Bronchial epithelial cell (primary cell): Measurements from ENCODE around the gene MDGA2. TPM values are rescaled to one million over a fixed set of nuclear protein-coding genes. Genes with fewer than 3 reads are reported as not detected.

Experiments
- DNase-seq: peaks from one replicate; pipeline ENCODE4 v3.0.0-alpha.2; 2010; ENCODE audit warnings: low read depth
- FAIRE-seq: peaks from 2 replicates; lab custom pipeline; 2011; peaks lifted over from hg19 to GRCh38; lab: Jason Lieb, UNC
- H3K27me3 ChIP-seq: 2 replicates; pipeline ENCODE4 v1.5.1; 2011; ENCODE audit warnings: low read length; ENCODE audit not compliant: control insufficient read depth, insufficient read depth
- H3K36me3 ChIP-seq: 2 replicates; pipeline ENCODE4 v1.5.1; 2011; ENCODE audit warnings: low read length; ENCODE audit not compliant: control insufficient read depth, insufficient read depth
- H3K4me3 ChIP-seq: 2 replicates; pipeline ENCODE4 v1.5.1; 2011; ENCODE audit warnings: mild to moderate bottlenecking, low read depth, low read length, control low read depth
- CTCF ChIP-seq: IDR thresholded peaks from 2 replicates; pipeline ENCODE4 v1.5.1; 2011; ENCODE audit warnings: mild to moderate bottlenecking, moderate library complexity, low read length, control low read depth, inconsistent platforms; ENCODE audit not compliant: insufficient read depth, severe bottlenecking
- total RNA-seq: library from RNA; depleted of rRNA; stranded (reverse); fragments of >200 nt; gene quantifications from 2 replicates; pipeline ENCODE4 v1.2.1, GENCODE V29; 2014

MDGA2 gene
- total RNA-seq, 1 donor from 2014 or later, result not detected

DNA sequence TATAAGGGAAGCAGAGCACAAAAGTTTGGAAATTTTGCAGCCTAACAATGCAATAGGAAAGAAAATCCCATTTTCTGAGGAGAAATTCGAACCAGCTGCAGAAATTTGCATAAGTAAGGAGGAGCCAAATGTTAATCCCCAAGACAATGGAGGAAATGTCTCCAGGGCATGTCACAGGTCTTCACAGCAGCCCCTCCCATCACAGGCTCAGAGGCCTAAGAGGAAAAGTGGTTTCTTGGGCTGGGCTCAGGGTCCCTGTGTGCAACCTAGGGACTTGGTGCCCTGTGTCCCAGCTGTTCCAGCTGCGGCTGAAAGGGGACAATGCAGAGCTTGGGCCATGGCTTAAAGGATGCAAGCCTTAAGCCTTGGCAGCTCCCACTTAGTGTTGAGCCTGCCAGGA lies 190.0 kb downstream of the MDGA2 start:
- H3K4me3 ChIP-seq, result no peak overlapping the region
- H3K27me3 ChIP-seq, result no peaks in the 10 kb centered on the region
- no peak for DNase-seq
- no peak for TF ChIP-seq CTCF
- no peak for FAIRE-seq
- H3K36me3 ChIP-seq, result no peaks in the 10 kb centered on the region

DNA sequence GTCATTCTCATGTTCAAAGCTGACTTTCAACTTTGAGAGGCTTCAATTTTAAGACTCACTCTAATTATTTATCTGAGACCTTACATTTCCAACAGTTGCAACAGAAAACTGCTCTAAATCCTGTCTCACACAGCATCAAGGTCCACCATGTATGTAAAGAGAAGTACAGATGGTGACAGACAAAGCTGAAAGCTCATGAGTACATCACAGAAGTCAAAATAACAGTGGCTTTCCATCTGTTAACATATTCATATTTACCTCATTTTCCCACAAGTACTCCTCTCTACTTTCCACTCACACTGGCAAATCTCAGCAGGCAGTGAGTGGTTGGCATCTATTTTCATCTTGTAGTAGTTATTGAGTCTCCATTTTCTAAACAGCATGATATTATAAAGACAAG lies 192.0 kb downstream of the MDGA2 start:
- FAIRE-seq, result no peak
- H3K36me3 ChIP-seq, result no peaks in the 10 kb centered on the region

DNA sequence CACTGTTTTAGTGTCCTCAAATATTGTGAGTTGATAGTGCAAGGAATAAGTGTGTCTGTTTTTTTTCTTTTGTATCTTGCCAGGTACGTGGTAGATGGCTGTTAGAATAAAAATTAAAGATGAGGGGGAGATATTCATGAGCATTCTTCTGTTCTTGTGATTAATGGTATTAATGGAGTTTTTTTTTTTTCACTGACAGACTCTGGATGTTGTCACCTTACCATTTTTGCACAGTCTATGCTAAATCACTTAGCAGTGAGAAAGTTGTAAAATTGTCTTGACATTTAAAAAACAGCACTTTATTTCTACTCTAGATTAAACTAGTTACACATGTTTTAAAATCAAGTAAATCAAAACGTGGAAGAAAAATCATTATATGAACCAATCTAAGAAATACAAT lies 204.3 kb downstream of the MDGA2 start:
- no peak overlapping the region for H3K4me3 ChIP-seq
- FAIRE-seq, result no peak

More for the DNA sequence above, 192.0 kb downstream of the MDGA2 start:
- H3K27me3 ChIP-seq, result no peaks in the 10 kb centered on the region
- DNase-seq, result no peak
- H3K4me3 ChIP-seq, result no peak overlapping the region
- no peak for TF ChIP-seq CTCF

DNA sequence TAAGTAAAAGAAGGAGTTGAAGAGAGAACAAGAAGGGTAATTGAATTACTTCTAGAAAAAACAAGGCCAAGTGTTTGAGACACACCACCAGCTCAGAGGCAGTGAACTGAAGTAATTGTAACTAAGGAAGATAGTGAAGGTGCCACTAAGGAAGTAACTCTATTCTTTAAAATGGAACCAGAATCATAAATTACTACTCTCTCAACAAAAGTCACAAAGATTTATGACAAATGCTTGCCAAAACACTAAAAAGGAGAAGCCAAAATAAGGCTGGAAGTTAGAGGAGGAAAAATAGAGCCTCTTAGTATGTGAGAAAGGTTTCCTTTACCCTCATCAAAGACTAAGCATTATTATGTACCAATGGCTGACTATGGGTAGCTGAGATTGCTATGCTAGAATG lies 208.5 kb downstream of the MDGA2 start:
- no peak for FAIRE-seq
- Histone ChIP-seq H3K36me3 (no peaks in the 10 kb centered on the region), H3K4me3 (no peak overlapping the region), H3K27me3 (no peaks in the 10 kb centered on the region)
- no peak for DNase-seq
- TF ChIP-seq CTCF, result no peak

More for the DNA sequence above, 204.3 kb downstream of the MDGA2 start:
- TF ChIP-seq CTCF, result no peak
- no peaks in the 10 kb centered on the region for H3K36me3 ChIP-seq
- H3K27me3 ChIP-seq, result no peaks in the 10 kb centered on the region
- DNase-seq, result no peak

GRCh38 chr14:47454025-47454424 lies 221.4 kb downstream of the MDGA2 start:
- Histone ChIP-seq H3K36me3 (no peaks in the 10 kb centered on the region), H3K4me3 (no peak overlapping the region), H3K27me3 (no peaks in the 10 kb centered on the region)
- DNase-seq, result no peak
- FAIRE-seq, result no peak
- no peak for TF ChIP-seq CTCF

GRCh38 chr14:47447076-47447475 lies 228.3 kb downstream of the MDGA2 start:
- no peaks in the 10 kb centered on the region for H3K27me3 ChIP-seq
- no peak for DNase-seq
- H3K36me3 ChIP-seq, result no peaks in the 10 kb centered on the region
- no peak for TF ChIP-seq CTCF
- no peak for FAIRE-seq
- H3K4me3 ChIP-seq, result no peak overlapping the region
